Measurements from ENCODE around the gene SLC6A2.

Gene SLC6A2

DNA sequence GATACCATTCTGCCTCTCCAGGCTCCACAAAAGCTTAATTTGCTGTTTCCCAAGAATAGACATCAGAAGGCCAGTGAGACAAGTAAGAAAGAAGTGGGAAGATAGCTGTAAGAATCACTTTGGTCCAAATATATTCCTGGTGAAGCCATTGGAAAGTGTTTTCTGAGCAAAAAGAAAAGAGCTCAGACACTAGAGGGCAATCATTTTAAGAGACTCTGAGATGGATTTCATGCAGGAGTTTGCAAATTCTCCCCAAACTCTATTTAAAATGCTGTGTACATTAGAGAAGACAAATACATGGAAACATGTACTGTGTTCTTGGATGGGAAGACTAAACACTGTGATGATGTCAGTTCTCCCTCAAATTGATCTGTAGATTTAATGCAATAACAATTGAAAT is 8.0 kb upstream of the SLC6A2 start:
- DNase-seq = no peak

- DNase-seq = no peak
Measured at GRCh38 chr16:55651841-55652824, 3.7 kb upstream of the SLC6A2 start.

GRCh38 chr16:55653106-55653505 is 2.7 kb upstream of the SLC6A2 start:
- DNase-seq = no peak

DNA sequence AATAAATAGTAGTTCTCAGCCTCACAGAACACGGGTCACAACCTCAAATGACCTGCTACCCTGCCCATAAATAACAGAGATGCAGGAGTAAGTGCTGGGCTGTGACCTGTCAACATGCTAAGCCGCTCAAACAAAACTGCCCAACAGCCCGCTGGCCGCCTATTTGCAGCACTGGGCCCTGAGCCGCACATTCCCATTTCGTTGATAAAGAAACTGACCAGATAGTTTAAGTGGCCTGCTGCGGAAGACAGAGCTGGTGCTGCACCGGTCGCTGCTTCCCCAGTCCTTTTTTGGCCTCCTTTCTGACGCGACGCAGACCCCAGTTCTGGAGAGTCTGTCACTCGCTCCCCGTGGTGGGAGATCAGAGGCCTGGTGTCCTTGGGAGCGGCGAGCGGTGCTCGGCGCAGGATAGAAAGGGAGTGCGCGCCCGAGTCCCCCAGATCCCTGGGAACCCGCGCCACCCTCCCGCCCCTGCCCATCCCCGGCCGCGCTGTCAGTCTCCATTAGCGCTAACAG is 349 bp upstream of the SLC6A2 start:
- DNase-seq = no peak

DNA sequence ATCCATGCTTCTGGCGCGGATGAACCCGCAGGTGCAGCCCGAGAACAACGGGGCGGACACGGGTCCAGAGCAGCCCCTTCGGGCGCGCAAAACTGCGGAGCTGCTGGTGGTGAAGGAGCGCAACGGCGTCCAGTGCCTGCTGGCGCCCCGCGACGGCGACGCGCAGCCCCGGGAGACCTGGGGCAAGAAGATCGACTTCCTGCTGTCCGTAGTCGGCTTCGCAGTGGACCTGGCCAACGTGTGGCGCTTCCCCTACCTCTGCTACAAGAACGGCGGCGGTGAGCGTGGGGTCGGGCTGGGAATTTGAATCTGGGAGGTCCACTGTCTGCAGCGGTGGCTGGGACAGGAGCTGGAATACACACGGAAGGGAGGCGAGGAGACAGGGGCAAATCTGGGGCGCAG is 904 bp downstream of the SLC6A2 start:
- no peak for DNase-seq

DNA sequence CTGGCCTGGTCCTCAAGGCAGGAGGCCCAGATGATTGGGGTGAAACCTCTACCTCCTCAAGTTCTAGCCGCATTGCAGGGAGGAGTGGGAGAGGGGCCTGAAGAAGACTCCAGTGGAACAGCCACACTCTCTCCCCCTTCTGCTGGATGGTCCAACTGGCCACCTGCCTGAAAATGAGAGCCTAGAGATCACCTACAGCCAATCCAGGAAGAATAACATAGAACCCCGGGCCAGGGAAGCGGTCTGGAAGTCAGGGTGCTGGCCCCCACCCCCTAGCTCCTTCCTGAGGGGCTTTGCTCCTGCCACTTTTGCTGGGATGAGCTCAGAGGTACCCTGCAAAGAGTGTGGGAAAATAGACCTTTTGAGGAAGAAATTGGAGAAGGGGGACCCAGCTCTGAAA is 1.8 kb downstream of the SLC6A2 start:
- DNase-seq = no peak

DNA sequence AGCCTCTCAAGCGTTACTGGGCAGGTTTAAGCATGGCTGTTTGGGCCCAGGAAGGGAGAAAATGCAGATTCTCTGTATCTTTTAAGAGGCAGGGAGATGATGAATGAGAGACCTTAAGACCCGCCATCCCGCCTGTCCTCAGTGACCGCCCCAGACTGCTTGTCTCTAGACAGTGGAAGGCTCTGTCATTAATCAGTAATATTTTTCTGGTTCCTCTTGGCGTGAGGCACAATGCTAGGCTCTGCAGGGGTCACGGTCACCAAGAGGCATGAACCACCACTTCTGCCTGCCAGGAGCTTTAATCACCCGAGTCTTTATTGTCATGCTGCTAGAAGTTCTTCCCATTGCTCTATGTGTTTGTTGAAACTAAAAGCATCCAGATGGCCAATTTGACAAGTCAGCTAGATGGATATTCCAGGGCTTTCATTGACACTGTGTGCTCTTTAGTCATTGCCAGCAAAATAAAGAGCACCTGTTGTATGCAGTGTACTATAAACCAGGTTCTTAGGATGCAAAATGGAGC is 3.2 kb downstream of the SLC6A2 start:
- no peak for DNase-seq

GRCh38 chr16:55660026-55660425 is 4.2 kb downstream of the SLC6A2 start:
- DNase-seq = no peak

DNA sequence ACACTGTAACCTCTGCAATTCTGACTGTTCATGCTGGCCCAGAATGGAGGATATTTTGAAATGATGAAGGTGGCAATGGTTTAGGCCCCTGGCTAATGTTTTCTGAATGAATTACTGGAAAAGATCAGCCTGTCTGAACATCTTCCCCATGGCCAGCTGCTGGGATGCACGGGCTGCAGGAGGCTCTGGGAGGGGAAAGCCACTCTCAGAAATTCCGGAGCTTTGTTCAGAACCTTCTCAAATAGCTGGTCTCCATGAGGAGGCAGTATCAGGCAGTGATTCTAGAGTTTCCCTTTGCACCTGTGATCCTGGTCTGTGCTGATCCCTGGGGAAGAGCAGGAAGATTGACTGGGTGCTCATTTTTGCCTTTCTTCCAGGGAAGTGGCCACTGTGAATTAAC is 5.0 kb downstream of the SLC6A2 start:
- DNase-seq = no peak

GRCh38 chr16:55661941-55662643 is 6.3 kb downstream of the SLC6A2 start:
- no peak for DNase-seq

DNA sequence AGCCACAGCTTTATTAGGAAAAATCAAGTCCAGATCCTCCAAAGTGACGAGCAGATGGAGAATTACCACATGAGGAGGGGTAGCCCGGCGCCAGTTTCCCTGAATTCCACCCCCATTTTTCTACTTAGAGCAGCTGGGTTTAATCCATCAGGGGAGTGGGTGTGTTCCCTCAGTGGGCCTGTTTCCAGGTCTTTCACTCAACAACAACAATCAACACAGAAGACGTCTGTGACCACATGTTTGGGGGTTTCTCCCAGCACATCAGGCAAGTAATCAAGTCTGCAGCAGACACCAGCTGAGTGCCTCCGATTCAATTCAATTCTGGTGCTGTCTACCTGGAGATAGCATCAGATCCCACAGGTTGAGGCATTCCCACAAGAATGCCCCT is 6.8 kb downstream of the SLC6A2 start:
- no peak for DNase-seq

DNA sequence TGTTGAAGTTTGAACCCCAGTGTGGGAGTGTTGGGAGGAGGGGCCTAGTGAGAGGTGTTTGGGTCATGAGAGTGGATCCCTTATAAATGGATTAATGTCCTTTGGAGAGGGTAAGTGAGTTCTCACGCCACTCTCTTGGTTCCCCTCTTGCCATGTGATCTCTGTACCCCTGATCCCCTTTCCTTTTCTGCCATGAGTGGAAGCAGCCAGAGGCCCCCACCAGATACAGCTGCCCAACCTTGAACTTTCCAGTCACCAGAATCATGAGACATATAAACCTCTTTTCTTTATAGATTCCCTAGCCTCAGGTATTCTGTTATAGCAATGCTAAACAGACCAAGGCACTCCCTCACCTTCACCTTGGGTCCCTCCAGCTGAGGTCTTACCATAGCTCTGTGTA is 7.4 kb downstream of the SLC6A2 start:
- no peak for DNase-seq

DNA sequence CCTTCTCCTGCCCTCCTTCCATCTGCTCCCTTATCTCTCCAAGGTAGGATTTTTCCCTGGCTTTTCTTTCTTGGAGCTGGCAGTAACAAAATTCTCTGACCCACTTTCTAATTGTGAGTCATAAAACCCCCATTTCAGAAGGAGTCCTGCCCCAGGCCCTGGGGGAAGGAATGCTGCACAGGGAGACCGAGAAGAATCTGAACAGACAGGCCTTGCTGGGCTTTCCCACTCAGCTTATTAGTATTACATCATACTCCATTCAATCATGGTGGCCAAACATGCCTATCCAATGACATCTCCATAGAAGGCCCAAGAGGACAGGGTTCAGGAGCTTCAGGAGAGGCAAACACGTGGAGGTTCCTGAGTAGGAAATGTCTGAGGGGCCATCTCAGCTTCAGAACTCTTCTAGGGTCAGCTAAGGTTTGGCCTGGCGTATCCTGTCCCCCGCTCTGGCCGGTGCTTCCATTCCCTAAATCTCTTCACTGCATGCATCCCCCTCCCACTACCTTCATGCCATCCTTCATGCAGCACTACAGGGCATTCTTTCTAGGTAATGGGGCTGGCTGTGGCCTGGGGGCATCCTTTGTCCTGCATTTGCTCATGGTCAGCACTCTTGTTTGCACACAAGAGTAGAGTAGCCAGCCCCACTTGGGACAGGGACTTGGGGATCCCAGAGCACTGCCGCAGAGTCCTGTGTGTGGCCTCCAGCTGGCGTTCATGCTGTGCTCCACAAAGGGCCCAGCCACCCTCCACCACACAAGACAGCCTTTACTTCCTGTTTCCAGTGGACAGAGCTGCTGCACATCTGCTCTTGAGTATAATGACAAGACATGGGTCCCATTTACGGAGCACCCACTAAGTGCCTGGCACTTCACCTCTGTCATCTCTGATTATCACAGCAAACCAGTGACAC is 8.2 kb downstream of the SLC6A2 start:
- DNase-seq = no peak

DNA sequence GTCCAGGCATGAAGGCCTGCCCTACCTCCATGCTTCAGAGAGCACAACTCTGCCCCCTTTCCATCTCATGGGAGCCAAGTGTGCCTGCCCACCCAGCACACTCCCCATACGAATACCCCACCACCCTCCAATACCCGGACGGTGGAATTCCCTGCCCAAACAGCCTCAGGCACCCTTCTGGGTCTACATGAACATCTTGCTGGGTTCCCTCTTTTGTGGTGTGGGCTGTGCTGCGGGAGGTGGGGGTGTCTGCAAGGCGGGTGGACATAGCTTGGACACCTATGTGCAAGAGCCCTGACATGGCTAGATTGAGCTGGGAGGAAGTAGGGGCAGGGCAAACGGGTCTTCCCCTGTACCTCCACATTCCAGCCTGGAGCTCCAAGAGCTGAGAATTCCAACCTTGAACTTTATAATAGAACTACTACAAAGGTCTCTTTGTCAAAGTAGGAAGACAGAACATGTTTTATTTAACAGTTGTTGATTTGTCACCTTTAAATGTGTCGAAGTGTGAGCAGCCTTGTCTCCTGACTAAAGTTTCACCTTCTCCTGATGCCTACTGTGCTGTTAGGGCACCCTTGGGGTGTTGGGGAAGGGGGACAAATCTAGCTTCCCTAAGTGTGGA is 9.1 kb downstream of the SLC6A2 start:
- DNase-seq = no peak

DNA sequence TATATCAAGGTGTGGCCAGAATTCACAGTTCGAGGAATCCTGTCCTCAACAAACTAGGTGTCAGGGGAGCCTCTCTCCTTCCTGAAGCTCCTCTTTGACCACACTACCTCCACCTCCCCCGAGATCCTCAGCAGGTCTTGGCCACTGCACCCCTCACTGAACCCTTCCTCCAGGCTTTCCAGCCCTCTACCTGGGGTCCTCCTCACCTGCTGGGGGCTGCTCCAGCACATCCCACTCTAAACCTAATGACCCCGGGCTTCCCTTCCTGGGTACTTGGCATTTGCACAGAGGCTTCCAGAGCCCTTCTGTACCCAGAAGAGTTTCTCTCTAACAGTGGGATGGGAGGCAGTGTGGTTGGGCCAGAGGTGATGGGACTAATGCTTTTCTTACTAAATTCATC is 9.7 kb downstream of the SLC6A2 start:
- no peak for DNase-seq

- DNase-seq = no peak
Measured at GRCh38 chr16:55666012-55666411, 10.2 kb downstream of the SLC6A2 start.

DNA sequence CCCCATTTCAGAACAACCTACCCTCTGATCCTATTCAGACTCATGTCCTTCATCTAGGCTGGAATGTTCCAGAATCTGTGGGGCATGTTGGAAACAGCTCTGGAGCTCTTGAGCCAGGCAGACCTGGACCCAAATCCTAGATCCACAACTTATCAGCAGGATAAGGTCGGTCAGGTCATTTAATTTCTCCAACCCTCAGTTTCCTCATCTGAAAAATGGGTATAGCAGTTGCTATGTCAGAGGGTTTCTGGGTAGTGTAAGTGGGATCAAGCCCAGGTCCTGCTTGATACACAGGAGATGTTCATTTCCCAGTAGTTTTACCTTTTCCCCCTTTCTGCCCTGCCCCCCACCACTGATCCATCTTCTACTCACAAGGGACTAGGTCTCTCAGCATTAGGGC is 12.0 kb downstream of the SLC6A2 start:
- no peak for DNase-seq

DNA sequence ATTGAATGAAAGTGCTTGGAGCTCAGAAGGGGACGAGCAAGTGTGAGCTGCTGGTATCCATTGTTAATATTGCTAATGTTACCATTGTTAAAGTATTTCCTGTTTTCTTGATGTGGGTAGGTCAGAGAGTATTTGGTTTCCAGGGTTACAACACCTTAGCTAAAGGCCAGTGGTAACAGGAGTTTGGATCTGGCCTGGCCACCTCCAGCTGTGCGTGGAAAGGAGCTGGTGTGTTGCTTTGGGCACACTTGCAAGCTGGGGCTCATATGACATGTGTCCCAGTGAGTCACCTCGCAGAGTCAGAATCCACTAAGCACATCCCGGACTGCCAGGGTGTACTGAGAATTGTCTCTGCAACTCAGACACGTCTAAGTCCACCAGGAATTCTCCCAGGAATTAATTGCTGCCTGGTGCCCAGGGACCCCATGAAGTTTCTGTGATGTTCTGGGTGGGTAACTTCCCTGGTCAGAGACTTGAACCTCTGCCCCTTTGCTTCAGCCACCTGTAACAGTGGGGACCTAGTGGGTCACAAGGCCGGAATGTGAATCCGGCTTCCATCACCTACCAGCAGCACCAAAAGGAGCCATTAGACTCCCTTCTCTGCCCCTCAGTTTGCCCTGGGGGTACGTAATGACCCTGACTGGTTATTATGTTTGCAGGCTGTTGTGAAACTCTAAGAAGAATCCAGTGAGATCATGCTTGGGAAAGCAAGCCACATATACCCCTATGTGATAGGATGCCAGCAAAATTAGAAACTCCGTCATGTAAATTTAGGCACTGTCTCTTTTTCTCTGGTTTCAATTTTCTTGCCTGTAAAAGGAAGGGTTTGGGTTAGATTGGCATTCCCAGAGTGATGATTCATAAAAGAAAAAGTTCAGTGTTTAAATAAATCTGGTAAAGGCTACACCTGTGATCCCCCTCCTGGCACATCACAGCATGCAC is 12.8 kb downstream of the SLC6A2 start:
- DNase-seq = no peak

DNA sequence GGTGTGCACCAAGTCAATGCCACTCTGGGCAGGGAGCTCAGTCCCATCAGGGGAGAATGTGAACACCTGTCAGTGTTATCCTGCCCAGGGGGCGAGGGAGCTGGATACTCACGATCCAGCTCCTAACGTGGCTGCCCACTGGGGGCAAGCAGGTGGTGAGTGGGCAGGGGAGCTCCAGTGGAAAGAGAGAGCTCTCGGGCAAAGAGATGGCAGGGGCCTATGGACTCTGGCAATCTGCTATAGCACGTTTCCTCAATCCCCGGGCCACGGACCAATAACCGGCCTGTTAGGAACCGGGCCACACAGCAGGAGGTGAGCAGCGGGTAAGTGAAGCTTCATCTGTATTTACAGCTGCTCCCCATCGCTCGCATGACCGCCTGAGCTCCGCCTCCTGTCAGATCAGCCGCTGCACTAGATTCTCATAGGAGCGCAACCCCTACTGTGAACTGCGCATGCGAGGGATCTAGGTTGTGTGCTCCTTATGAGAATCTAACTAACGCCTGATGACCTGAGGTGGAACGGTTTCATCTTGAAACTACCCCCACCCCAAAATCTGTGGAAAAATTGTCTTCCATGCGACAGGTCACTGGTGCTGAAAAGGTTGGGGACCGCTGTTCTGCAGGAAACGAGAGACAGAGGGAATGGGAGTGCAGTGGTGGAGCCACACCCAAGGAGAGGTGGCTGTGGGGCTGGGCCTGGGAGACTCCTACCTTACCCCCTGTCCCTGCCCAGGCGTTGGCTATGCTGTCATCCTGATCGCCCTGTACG is 15.6 kb downstream of the SLC6A2 start:
- no peak for DNase-seq

DNA sequence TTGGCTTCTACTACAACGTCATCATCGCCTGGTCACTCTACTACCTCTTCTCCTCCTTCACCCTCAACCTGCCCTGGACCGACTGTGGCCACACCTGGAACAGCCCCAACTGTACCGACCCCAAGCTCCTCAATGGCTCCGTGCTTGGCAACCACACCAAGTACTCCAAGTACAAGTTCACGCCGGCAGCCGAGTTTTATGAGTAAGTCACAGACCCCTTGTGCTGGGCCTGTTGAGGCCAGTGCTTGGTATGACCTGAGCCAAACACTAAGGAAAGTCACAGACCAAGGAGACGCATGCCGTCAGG is 16.1 kb downstream of the SLC6A2 start:
- DNase-seq = no peak

Data from NCI-H2029 treated with DMSO at 0.1 percent for 48 hours (cell line).